H9 (cell line): ENCODE data around the gene NHP2. TPM values are rescaled to one million over a fixed set of nuclear protein-coding genes. Genes with fewer than 3 reads are reported as not detected.

Experiments used
- DNase-seq: peaks from one replicate; pipeline ENCODE4 v3.0.0-alpha.2; 2017
- H2AFZ ChIP-seq: one replicate; pipeline ENCODE4 v1.6.1; 2013; ENCODE audit warnings: mild to moderate bottlenecking, low read length, control low read depth, moderate library complexity
- H2AK5ac ChIP-seq: 2 replicates; pipeline ENCODE4 v1.6.1; 2013; ENCODE audit warnings: low read length, control low read depth, mixed read lengths; ENCODE audit not compliant: insufficient read length
- H2BK120ac ChIP-seq: one replicate; pipeline ENCODE4 v1.6.1; 2013; ENCODE audit warnings: low read depth, mild to moderate bottlenecking, low read length, control low read depth, inconsistent platforms; ENCODE audit not compliant: poor library complexity, severe bottlenecking
- H2BK12ac ChIP-seq: 2 replicates; pipeline ENCODE4 v1.6.1; 2013; ENCODE audit warnings: low read length, control low read depth, mixed read lengths, low read depth; ENCODE audit not compliant: insufficient read length
- H2BK15ac ChIP-seq: 2 replicates; pipeline ENCODE4 v1.6.1; 2013; ENCODE audit warnings: low read depth, low read length, control low read depth
- H2BK20ac ChIP-seq: one replicate; pipeline ENCODE4 v1.6.1; 2013; ENCODE audit warnings: low read depth, mild to moderate bottlenecking, low read length, control low read depth, inconsistent platforms; ENCODE audit not compliant: poor library complexity, severe bottlenecking
- H2BK5ac ChIP-seq: 2 replicates; pipeline ENCODE4 v1.6.1; 2013; ENCODE audit warnings: low read length, control low read depth, mixed read lengths; ENCODE audit not compliant: insufficient read length
- H3K14ac ChIP-seq: 2 replicates; pipeline ENCODE4 v1.6.1; 2013; ENCODE audit warnings: low read length, control low read depth; ENCODE audit not compliant: insufficient read depth
- H3K18ac ChIP-seq: 2 replicates; pipeline ENCODE4 v1.6.1; 2013; ENCODE audit warnings: low read depth, mild to moderate bottlenecking, mixed read lengths, low read length, control low read depth; ENCODE audit not compliant: insufficient read length
- H3K23ac ChIP-seq: 2 replicates; pipeline ENCODE4 v1.6.1; 2013; ENCODE audit warnings: low read length, control low read depth, mixed read lengths, low read depth; ENCODE audit not compliant: insufficient read length
- H3K23me2 ChIP-seq: 2 replicates; pipeline ENCODE4 v1.6.1; 2013; ENCODE audit warnings: low read depth, mild to moderate bottlenecking, mixed read lengths, low read length, control low read depth; ENCODE audit not compliant: insufficient read length, poor library complexity, severe bottlenecking
- H3K27ac ChIP-seq: 2 replicates; pipeline ENCODE4 v1.5.1; 2013; ENCODE audit warnings: low read length, control low read depth, mixed read lengths, low read depth; ENCODE audit not compliant: insufficient read length
- H3K27me3 ChIP-seq: 2 replicates; pipeline ENCODE4 v1.6.1; 2013; ENCODE audit warnings: low read length, control low read depth, inconsistent platforms; ENCODE audit not compliant: insufficient read depth
- H3K4ac ChIP-seq: 2 replicates; pipeline ENCODE4 v1.6.1; 2013; ENCODE audit warnings: low read depth, mild to moderate bottlenecking, control low read depth, inconsistent platforms, low read length, moderate library complexity
- H3K4me1 ChIP-seq: 2 replicates; pipeline ENCODE4 v1.6.1; 2013; ENCODE audit warnings: low read length, control low read depth, inconsistent platforms; ENCODE audit not compliant: insufficient read depth
- H3K4me2 ChIP-seq: 2 replicates; pipeline ENCODE4 v1.6.1; 2013; ENCODE audit warnings: low read length, control low read depth, mixed read lengths; ENCODE audit not compliant: insufficient read length, insufficient read depth
- H3K56ac ChIP-seq: 2 replicates; pipeline ENCODE4 v1.6.1; 2013; ENCODE audit warnings: low read depth, mild to moderate bottlenecking, mixed read lengths, low read length, control low read depth; ENCODE audit not compliant: insufficient read length
- H3K79me1 ChIP-seq: 2 replicates; pipeline ENCODE4 v1.6.1; 2013; ENCODE audit warnings: low read depth, mild to moderate bottlenecking, moderate library complexity, low read length, control low read depth, inconsistent platforms; ENCODE audit not compliant: insufficient read depth, poor library complexity, severe bottlenecking
- H3K79me2 ChIP-seq: 2 replicates; pipeline ENCODE4 v1.6.1; 2013; ENCODE audit warnings: low read length, control low read depth, inconsistent platforms; ENCODE audit not compliant: insufficient read depth
- H3K9ac ChIP-seq: 2 replicates; pipeline ENCODE4 v1.6.1; 2013; ENCODE audit warnings: low read length, control low read depth, mixed read lengths; ENCODE audit not compliant: insufficient read length; ENCODE audit errors: extremely low read depth
- H3K9me3 ChIP-seq: one replicate; pipeline ENCODE4 v1.6.1; 2013; ENCODE audit warnings: low read depth, low read length, inconsistent platforms; ENCODE audit not compliant: control insufficient read depth
- H3T11ph ChIP-seq: one replicate; pipeline ENCODE4 v1.6.1; 2013; ENCODE audit warnings: mild to moderate bottlenecking, low read length, control low read depth, inconsistent platforms
- H4K20me1 ChIP-seq: one replicate; pipeline ENCODE4 v1.6.1; 2013; ENCODE audit not compliant: control insufficient read depth, insufficient read length, insufficient read depth
- H4K5ac ChIP-seq: 2 replicates; pipeline ENCODE4 v1.6.1; 2013; ENCODE audit warnings: low read depth, mild to moderate bottlenecking, mixed read lengths, low read length, control low read depth; ENCODE audit not compliant: insufficient read length
- H4K8ac ChIP-seq: replicated peaks from 2 replicates; pipeline ENCODE4 v1.6.1; 2013; ENCODE audit warnings: low read length, control low read depth, mixed read lengths, low read depth; ENCODE audit not compliant: insufficient read length
- H4K91ac ChIP-seq: 2 replicates; pipeline ENCODE4 v1.6.1; 2013; ENCODE audit warnings: low read depth, mild to moderate bottlenecking, moderate library complexity, mixed read lengths, low read length, control low read depth; ENCODE audit not compliant: insufficient read length
- H3K27ac Mint-ChIP-seq, 3 experiments: 2 replicates in 2 of 3; 3 replicates in 1 of 3; pipeline ENCODE4 v1.8.0; 2020 to 2021; ENCODE audit warnings: mixed read lengths in 3 of 3, mild to moderate bottlenecking in 1 of 3, moderate library complexity in 1 of 3
- H3K27me3 Mint-ChIP-seq: 2 replicates; pipeline ENCODE4 v1.8.0; 2021; ENCODE audit warnings: low read depth, mild to moderate bottlenecking, moderate library complexity, mixed read lengths
- H3K36me3 Mint-ChIP-seq, 3 experiments: 2 replicates in 2 of 3; 3 replicates in 1 of 3; pipeline ENCODE4 v1.8.0; 2020 to 2021; ENCODE audit warnings: low read depth in 3 of 3, mixed read lengths in 3 of 3; ENCODE audit not compliant: insufficient read depth in 1 of 3
- H3K4me1 Mint-ChIP-seq, 2 experiments: 2 replicates each; pipeline ENCODE4 v1.8.0; 2020; ENCODE audit warnings: mixed read lengths in 2 of 2
- H3K4me3 Mint-ChIP-seq, 2 experiments: 2 replicates in 1 of 2; 3 replicates in 1 of 2; pipeline ENCODE4 v1.8.0; 2020 to 2021; ENCODE audit warnings: mild to moderate bottlenecking in 2 of 2, mixed read lengths in 2 of 2, moderate library complexity in 1 of 2
- H3K9me3 Mint-ChIP-seq, 2 experiments: 2 replicates in 1 of 2; 3 replicates in 1 of 2; pipeline ENCODE4 v1.8.0; 2020; ENCODE audit warnings: mild to moderate bottlenecking in 2 of 2, mixed read lengths in 2 of 2, moderate library complexity in 1 of 2
- WGBS: extraction: QIAGEN DNeasy Blood & Tissue Kit; methylation state at CpG from one replicate; pipeline ENCODE4 v1.1.7; 2013; ENCODE audit warnings: missing lambda C conversion rate, low lambda C conversion rate, mixed read lengths; ENCODE audit not compliant: insufficient read length; ENCODE audit errors: extremely low coverage; 5-methylcytosine and 5-hydroxymethylcytosine counted together
- total RNA-seq: library from RNA; stranded (reverse); gene quantifications from 2 replicates; pipeline ENCODE4 v1.2.1, GENCODE V29; 2021
- TF ChIP-seq, protein P1 (sequence below): fragments of 200-600 bp; sonication (generic); conservative IDR thresholded peaks from 3 replicates; pipeline ENCODE4 v1.8.0; 2021; ENCODE audit warnings: antibody characterized with exemption, mild to moderate bottlenecking

Gene NHP2
- total RNA-seq, 1 experiment from 2014 or later = 232 TPM

DNA sequence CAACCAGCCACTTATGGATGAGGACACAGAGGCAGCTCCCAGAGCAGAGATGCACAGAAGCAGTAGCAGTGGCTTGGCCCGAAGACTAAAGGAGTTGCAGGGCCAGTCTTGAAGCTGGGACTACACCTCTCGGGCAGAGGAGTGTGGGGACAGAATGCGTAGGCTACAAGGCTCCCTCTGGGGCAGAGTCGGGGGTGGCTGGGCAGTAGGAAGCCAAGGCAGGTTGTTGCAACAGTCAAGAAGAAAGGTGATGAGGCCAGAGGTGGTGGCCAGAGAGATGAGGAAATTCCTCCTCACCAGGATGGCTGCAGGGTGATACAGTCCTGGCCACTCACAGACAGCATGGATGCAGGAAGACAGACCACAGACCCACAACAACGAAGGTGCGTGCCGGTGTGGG is 45.2 kb downstream of the NHP2 start:
- no CpG with 5 or more reads among the region's 7 CpGs for WGBS
- Histone ChIP-seq H3K9me3 (no peaks in the 10 kb centered on the region), H3K56ac (no peak overlapping the region), H3K18ac (no peak overlapping the region), H4K20me1 (no peaks in the 10 kb centered on the region), H3K4ac (no peak overlapping the region), H2AK5ac (no peak overlapping the region), H3K79me1 (no peaks in the 10 kb centered on the region), H2BK5ac (no peak overlapping the region), H3T11ph (no peak overlapping the region), H4K8ac (no peak overlapping the region), H3K79me2 (no peaks in the 10 kb centered on the region), H2AFZ (no peak overlapping the region), H3K9ac (no peak overlapping the region), H4K5ac (no peak overlapping the region), H4K91ac (no peak overlapping the region), H3K27ac (no peak overlapping the region), H2BK20ac (no peak overlapping the region), H3K14ac (no peak overlapping the region), H2BK12ac (no peak overlapping the region), H3K4me2 (no peak overlapping the region), H3K27me3 (no peaks in the 10 kb centered on the region), H3K23ac (no peak overlapping the region), H2BK15ac (no peak overlapping the region), H2BK120ac (no peak overlapping the region), H3K4me1 (peaks cover 3% of the 10 kb centered on the region; the same call in 1 of the 2 replicates), H3K23me2 (no peaks in the 10 kb centered on the region)
- peaks cover 7% of the 10 kb centered on the region in 2 experiments for H3K9me3 Mint-ChIP-seq
- H3K27ac Mint-ChIP-seq = peak overlapping the region; percentile 10 to 59 (median 20); a peak in 5 of 7 replicates
- H3K36me3 Mint-ChIP-seq = peaks cover 0 to 4% (median 4%) of the 10 kb centered on the region in 3 experiments; a peak in 3 of 7 replicates
- H3K4me1 Mint-ChIP-seq = peaks cover 10 to 16% of the 10 kb centered on the region in 2 experiments
- H3K4me3 Mint-ChIP-seq = no peak overlapping the region
- DNase-seq = no peak
- H3K27me3 Mint-ChIP-seq = peaks cover 11% of the 10 kb centered on the region
- TF ChIP-seq, protein P1, sequence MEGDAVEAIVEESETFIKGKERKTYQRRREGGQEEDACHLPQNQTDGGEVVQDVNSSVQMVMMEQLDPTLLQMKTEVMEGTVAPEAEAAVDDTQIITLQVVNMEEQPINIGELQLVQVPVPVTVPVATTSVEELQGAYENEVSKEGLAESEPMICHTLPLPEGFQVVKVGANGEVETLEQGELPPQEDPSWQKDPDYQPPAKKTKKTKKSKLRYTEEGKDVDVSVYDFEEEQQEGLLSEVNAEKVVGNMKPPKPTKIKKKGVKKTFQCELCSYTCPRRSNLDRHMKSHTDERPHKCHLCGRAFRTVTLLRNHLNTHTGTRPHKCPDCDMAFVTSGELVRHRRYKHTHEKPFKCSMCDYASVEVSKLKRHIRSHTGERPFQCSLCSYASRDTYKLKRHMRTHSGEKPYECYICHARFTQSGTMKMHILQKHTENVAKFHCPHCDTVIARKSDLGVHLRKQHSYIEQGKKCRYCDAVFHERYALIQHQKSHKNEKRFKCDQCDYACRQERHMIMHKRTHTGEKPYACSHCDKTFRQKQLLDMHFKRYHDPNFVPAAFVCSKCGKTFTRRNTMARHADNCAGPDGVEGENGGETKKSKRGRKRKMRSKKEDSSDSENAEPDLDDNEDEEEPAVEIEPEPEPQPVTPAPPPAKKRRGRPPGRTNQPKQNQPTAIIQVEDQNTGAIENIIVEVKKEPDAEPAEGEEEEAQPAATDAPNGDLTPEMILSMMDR = no peak
